ENCODE data around the gene PCNP.
"Not testable (repeated sequence)": the region's sequence is repeated elsewhere in the genome, so short reads cannot be mapped to it uniquely, and the experiment has no call there.

Gene PCNP

GRCh38 chr3:101633186-101633585 is 59.2 kb downstream of the PCNP start:
- DNase-seq (ENCODE audit: low read depth in 2 of 2) = no peak

- no peak for DNase-seq (ENCODE audit: low read depth in 2 of 2)
These were observed 60.7 kb downstream of the PCNP start for GRCh38 chr3:101634591-101635196.

- no peak for DNase-seq (ENCODE audit: low read depth in 2 of 2)
These were observed 61.4 kb downstream of the PCNP start for GRCh38 chr3:101635345-101635744.

- peak; percentile 45 to 47 for DNase-seq (ENCODE audit: low read depth in 2 of 2)
These were observed 62.2 kb downstream of the PCNP start for GRCh38 chr3:101635954-101636798.

GRCh38 chr3:101637451-101637850 is 63.5 kb downstream of the PCNP start:
- no peak for DNase-seq (ENCODE audit: low read depth in 2 of 2)

GRCh38 chr3:101638261-101638745 is 64.3 kb downstream of the PCNP start:
- no peak for DNase-seq (ENCODE audit: low read depth in 2 of 2)

GRCh38 chr3:101639280-101639963 is 65.4 kb downstream of the PCNP start:
- no peak for DNase-seq (ENCODE audit: low read depth in 2 of 2)

- no peak for DNase-seq (ENCODE audit: low read depth in 2 of 2)
These were observed 66.3 kb downstream of the PCNP start for GRCh38 chr3:101640256-101640655.

GRCh38 chr3:101641397-101642115 is 67.6 kb downstream of the PCNP start:
- DNase-seq (ENCODE audit: low read depth in 2 of 2) = not testable (repeated sequence)

- no peak for DNase-seq (ENCODE audit: low read depth in 2 of 2)
These were observed 68.5 kb downstream of the PCNP start for GRCh38 chr3:101642441-101642840.

GRCh38 chr3:101643009-101643844 is 69.2 kb downstream of the PCNP start:
- DNase-seq (ENCODE audit: low read depth in 2 of 2) = no peak
